ENCODE data around the gene UPK1A.

UPK1A gene

GRCh38 chr19:35689836-35690235, 23.5 kb downstream of the UPK1A start:
- no peak for TF ChIP-seq MAX (IDR thresholded peaks at IDR 0.05)
- TF ChIP-seq CREB1 (IDR thresholded peaks at IDR 0.05; ENCODE audit: low read depth), result no peak
- no peak for TF ChIP-seq EP300 (IDR thresholded peaks at IDR 0.05; ENCODE audit: borderline replicate concordance)
- TF ChIP-seq FOXM1 (IDR thresholded peaks at IDR 0.05; ENCODE audit: borderline replicate concordance, low read depth), result no peak
- no peak for TF ChIP-seq TEAD4 (IDR thresholded peaks at IDR 0.05)
- no peak for TF ChIP-seq RAD21 (IDR thresholded peaks at IDR 0.05; ENCODE audit: low read depth)
- TF ChIP-seq NFIC (IDR thresholded peaks at IDR 0.05), result no peak
- TF ChIP-seq USF1 (IDR thresholded peaks at IDR 0.05), result no peak
- no peak for TF ChIP-seq YY1 (IDR thresholded peaks at IDR 0.05; ENCODE audit: low read depth)
- TF ChIP-seq, protein P1, sequence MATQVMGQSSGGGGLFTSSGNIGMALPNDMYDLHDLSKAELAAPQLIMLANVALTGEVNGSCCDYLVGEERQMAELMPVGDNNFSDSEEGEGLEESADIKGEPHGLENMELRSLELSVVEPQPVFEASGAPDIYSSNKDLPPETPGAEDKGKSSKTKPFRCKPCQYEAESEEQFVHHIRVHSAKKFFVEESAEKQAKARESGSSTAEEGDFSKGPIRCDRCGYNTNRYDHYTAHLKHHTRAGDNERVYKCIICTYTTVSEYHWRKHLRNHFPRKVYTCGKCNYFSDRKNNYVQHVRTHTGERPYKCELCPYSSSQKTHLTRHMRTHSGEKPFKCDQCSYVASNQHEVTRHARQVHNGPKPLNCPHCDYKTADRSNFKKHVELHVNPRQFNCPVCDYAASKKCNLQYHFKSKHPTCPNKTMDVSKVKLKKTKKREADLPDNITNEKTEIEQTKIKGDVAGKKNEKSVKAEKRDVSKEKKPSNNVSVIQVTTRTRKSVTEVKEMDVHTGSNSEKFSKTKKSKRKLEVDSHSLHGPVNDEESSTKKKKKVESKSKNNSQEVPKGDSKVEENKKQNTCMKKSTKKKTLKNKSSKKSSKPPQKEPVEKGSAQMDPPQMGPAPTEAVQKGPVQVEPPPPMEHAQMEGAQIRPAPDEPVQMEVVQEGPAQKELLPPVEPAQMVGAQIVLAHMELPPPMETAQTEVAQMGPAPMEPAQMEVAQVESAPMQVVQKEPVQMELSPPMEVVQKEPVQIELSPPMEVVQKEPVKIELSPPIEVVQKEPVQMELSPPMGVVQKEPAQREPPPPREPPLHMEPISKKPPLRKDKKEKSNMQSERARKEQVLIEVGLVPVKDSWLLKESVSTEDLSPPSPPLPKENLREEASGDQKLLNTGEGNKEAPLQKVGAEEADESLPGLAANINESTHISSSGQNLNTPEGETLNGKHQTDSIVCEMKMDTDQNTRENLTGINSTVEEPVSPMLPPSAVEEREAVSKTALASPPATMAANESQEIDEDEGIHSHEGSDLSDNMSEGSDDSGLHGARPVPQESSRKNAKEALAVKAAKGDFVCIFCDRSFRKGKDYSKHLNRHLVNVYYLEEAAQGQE (IDR thresholded peaks at IDR 0.05; ENCODE audit: low read depth), result no peak
- TF ChIP-seq TCF12 (IDR thresholded peaks at IDR 0.05; ENCODE audit: low read depth), result no peak
- no peak for TF ChIP-seq TAF1 (IDR thresholded peaks at IDR 0.05; ENCODE audit: low read depth)
- no peak for TF ChIP-seq ZBTB7A (IDR thresholded peaks at IDR 0.05; ENCODE audit: low read depth)
- TF ChIP-seq CEBPB (IDR thresholded peaks at IDR 0.05), result no peak

DNA sequence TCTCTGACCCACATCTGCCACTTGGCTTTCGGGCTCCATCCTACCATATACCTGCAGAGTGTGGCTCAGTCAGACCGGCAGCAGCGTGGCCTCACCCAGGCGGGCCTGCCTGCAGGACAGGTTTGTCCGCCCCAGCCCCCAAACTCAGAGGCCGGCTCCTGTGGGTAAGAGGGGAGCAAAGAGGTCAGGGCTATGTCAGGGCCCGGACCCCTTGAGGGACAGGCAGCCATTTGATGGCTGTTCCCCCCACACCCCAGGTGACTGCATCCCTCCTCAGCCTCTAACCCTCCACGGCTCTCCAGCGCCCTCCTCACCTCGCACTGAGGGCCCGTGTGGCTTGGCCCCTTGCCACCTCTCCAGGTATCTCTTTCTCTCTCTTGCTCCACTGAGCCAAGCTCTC, 25.7 kb downstream of the UPK1A start:
- TF ChIP-seq NFIC (IDR thresholded peaks at IDR 0.05) (peak; percentile 61), EGR1 (IDR thresholded peaks at IDR 0.05) (no peak), RAD21 (IDR thresholded peaks at IDR 0.05; ENCODE audit: low read depth) (0 out of 2 replicates have a peak, but pooled peaks have one; percentile 12)

DNA sequence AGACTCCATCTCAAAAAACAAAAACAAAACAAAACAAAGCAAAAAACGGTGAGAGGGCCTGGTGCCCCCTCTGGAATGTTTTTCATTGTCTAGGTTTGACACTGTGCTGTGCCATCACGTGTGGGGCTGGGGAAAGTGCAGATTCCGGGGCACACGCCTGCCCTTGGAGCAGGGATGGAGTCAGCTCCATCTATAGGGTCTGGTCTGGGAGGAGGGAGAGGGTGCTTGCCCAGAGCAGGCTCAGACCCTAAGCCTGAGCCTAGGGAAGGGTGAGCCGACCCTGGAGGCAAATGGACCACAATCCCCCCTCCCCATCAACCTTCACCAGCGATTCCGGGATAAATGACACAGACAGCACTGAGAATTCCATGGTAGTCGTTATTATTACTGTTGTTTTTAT, 27.1 kb downstream of the UPK1A start:
- TF ChIP-seq EP300 (IDR thresholded peaks at IDR 0.05; ENCODE audit: borderline replicate concordance), result no peak
- no peak for TF ChIP-seq TEAD4 (IDR thresholded peaks at IDR 0.05)
- no peak for TF ChIP-seq ZBTB7A (IDR thresholded peaks at IDR 0.05; ENCODE audit: low read depth)
- TF ChIP-seq, protein P1 (IDR thresholded peaks at IDR 0.05; ENCODE audit: low read depth), result no peak
- TF ChIP-seq USF1 (IDR thresholded peaks at IDR 0.05), result no peak
- no peak for TF ChIP-seq TAF1 (IDR thresholded peaks at IDR 0.05; ENCODE audit: low read depth)
- TF ChIP-seq CREB1 (IDR thresholded peaks at IDR 0.05; ENCODE audit: low read depth), result no peak
- no peak for TF ChIP-seq RAD21 (IDR thresholded peaks at IDR 0.05; ENCODE audit: low read depth)
- TF ChIP-seq TCF12 (IDR thresholded peaks at IDR 0.05; ENCODE audit: low read depth), result no peak
- no peak for TF ChIP-seq YY1 (IDR thresholded peaks at IDR 0.05; ENCODE audit: low read depth)
- no peak for TF ChIP-seq FOXM1 (IDR thresholded peaks at IDR 0.05; ENCODE audit: borderline replicate concordance, low read depth)
- no peak for TF ChIP-seq EGR1 (IDR thresholded peaks at IDR 0.05)
- TF ChIP-seq NFIC (IDR thresholded peaks at IDR 0.05), result no peak
- no peak for TF ChIP-seq CEBPB (IDR thresholded peaks at IDR 0.05)
- TF ChIP-seq MAX (IDR thresholded peaks at IDR 0.05), result no peak

GRCh38 chr19:35693835-35694599, 27.7 kb downstream of the UPK1A start:
- TF ChIP-seq USF1 (IDR thresholded peaks at IDR 0.05) (no peak), EP300 (IDR thresholded peaks at IDR 0.05; ENCODE audit: borderline replicate concordance) (no peak), CEBPB (IDR thresholded peaks at IDR 0.05) (no peak), CREB1 (IDR thresholded peaks at IDR 0.05; ENCODE audit: low read depth) (no peak), MAX (IDR thresholded peaks at IDR 0.05) (no peak), TEAD4 (IDR thresholded peaks at IDR 0.05) (no peak), NFIC (IDR thresholded peaks at IDR 0.05) (no peak), FOXM1 (IDR thresholded peaks at IDR 0.05; ENCODE audit: borderline replicate concordance, low read depth) (no peak), ZBTB7A (IDR thresholded peaks at IDR 0.05; ENCODE audit: low read depth) (no peak), TCF12 (IDR thresholded peaks at IDR 0.05; ENCODE audit: low read depth) (no peak), YY1 (IDR thresholded peaks at IDR 0.05; ENCODE audit: low read depth) (0 out of 2 replicates have a peak, but pooled peaks have one; percentile 20), RAD21 (IDR thresholded peaks at IDR 0.05; ENCODE audit: low read depth) (peak; percentile 96)
- TF ChIP-seq, protein P1 (IDR thresholded peaks at IDR 0.05; ENCODE audit: low read depth), result no peak

All from Ishikawa (cell line).